Measurements from ENCODE around the gene TGIF2.
A peak's percentile ranks its signal among the peaks of the same experiment; 100 is the strongest.
"Not testable (repeated sequence)": the region's sequence is repeated elsewhere in the genome, so short reads cannot be mapped to it uniquely, and the experiment has no call there.

Gene TGIF2

DNA sequence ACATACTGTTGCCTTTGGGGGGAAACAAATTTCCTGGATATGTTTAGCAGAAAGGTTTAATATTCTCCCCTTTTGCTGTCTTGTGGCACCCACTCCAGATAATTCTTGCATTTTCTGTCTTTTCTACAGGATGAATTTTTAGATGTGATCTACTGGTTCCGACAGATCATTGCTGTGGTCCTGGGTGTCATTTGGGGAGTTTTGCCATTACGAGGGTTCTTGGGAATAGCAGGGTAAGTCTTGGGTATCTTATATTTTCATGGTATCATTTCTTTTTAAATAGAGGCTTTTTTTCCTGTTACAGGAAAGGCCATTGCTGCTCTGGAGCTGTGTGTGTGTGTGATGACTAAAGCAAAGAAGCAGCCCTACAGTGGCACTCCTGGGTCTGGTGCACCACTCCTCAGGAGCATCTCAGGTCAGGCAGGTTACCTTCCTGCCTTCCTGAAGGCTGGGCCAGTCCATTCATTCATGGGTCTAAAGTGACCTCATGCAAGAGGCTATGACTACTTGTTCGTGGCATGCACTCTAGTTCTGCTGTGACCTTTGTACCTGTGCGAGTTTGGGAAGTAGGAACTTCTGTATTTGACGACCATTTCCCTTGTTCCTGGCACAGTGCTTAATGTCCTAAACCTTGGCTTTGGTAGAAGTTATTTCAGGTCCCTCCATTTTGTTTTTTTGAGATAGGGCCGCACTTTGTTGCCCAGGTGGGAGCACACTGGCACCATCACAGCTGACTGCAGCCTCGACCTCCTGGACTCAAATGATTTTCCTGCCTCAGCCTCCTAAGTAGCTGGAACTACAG lies 34.4 kb downstream of the TGIF2 start:
- Histone ChIP-seq H3K4me2 (ENCODE audit: low read length) (peak overlapping the region; percentile 71), H3K9me3 (ENCODE audit: control insufficient read depth, insufficient read depth, low read length) (no peaks in the 10 kb centered on the region), H3K4me1 (ENCODE audit: control insufficient read depth, low read length) (peaks cover 23% of the 10 kb centered on the region), H3K79me2 (ENCODE audit: control insufficient read depth, low read length) (peaks cover 43% of the 10 kb centered on the region), H3F3A (ENCODE audit: control insufficient read depth, insufficient read depth) (peaks cover 12% of the 10 kb centered on the region), H3K36me3 (ENCODE audit: control insufficient read depth, low read length) (peaks cover 56% of the 10 kb centered on the region), H4K20me1 (ENCODE audit: control insufficient read depth, insufficient read depth, low read depth, low read length) (peaks cover 10% of the 10 kb centered on the region), H3K9me2 (replicated peaks; ENCODE audit: control insufficient read depth, low read length) (no peaks in the 10 kb centered on the region), H3K27ac (ENCODE audit: low read depth, low read length) (no peak overlapping the region), H3K4me3 (ENCODE audit: low read length) (peak overlapping the region; percentile 97), H3K27me3 (ENCODE audit: control insufficient read depth, low read length) (no peaks in the 10 kb centered on the region)
- TF ChIP-seq, protein P1, sequence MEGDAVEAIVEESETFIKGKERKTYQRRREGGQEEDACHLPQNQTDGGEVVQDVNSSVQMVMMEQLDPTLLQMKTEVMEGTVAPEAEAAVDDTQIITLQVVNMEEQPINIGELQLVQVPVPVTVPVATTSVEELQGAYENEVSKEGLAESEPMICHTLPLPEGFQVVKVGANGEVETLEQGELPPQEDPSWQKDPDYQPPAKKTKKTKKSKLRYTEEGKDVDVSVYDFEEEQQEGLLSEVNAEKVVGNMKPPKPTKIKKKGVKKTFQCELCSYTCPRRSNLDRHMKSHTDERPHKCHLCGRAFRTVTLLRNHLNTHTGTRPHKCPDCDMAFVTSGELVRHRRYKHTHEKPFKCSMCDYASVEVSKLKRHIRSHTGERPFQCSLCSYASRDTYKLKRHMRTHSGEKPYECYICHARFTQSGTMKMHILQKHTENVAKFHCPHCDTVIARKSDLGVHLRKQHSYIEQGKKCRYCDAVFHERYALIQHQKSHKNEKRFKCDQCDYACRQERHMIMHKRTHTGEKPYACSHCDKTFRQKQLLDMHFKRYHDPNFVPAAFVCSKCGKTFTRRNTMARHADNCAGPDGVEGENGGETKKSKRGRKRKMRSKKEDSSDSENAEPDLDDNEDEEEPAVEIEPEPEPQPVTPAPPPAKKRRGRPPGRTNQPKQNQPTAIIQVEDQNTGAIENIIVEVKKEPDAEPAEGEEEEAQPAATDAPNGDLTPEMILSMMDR (IDR thresholded peaks at IDR 0.05; ENCODE audit: low read depth, low read length, poor library complexity, severe bottlenecking), result no peak
- no peak for TF ChIP-seq EZH2phosphoT487 (IDR thresholded peaks at IDR 0.05; ENCODE audit: borderline replicate concordance, low read length)

DNA sequence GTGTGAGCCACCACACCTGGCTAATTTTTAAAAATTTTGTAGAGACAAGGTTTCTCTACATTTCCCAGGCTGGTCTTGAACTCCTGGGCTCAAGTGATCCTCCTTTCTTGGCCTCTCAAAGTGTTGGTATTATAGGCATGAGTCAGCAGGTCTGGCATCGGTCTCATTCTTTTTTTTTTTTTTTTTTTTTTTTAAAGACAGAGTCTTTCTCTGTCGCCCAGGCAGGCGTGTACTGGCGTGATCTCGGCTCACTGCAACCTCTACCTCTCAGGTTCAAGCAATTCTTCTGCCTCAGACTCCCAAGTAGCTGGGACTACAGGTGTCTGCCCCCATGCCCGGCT lies 35.0 kb downstream of the TGIF2 start:
- Histone ChIP-seq H4K20me1 (ENCODE audit: control insufficient read depth, insufficient read depth, low read depth, low read length) (peaks cover 10% of the 10 kb centered on the region), H3K79me2 (ENCODE audit: control insufficient read depth, low read length) (peaks cover 43% of the 10 kb centered on the region), H3K4me1 (ENCODE audit: control insufficient read depth, low read length) (peaks cover 23% of the 10 kb centered on the region), H3F3A (ENCODE audit: control insufficient read depth, insufficient read depth) (peaks cover 12% of the 10 kb centered on the region), H3K36me3 (ENCODE audit: control insufficient read depth, low read length) (peaks cover 62% of the 10 kb centered on the region)
- H3K4me2 ChIP-seq (ENCODE audit: low read length); H3K4me3 ChIP-seq (ENCODE audit: low read length); H3K9me2 ChIP-seq (replicated peaks; ENCODE audit: control insufficient read depth, low read length); H3K27me3 ChIP-seq (ENCODE audit: control insufficient read depth, low read length); H3K9me3 ChIP-seq (ENCODE audit: control insufficient read depth, insufficient read depth, low read length); H3K27ac ChIP-seq (ENCODE audit: low read depth, low read length): not testable (repeated sequence)

DNA sequence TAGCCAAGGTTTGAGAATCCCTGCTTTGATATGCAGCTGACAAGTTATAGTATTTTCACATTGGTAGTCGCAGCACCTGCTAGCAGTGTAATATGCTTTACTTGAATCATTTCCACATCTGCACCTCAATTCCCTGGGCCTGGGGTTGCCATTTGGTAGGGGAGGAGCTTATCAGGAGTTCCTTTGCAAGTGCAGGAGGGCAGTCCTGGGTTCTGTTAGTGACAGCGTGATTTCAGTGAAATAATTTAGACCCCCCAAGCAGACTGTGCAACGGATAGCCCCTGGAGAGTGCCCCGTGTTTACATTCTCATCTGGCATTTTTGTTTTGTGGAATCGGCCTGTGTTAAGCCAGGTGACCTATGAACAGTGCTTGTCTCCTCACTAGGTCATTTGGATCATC lies 38.2 kb downstream of the TGIF2 start:
- Histone ChIP-seq H3K9me2 (replicated peaks; ENCODE audit: control insufficient read depth, low read length) (no peaks in the 10 kb centered on the region), H4K20me1 (ENCODE audit: control insufficient read depth, insufficient read depth, low read depth, low read length) (peaks cover 3% of the 10 kb centered on the region; the same call in 1 of the 2 replicates), H3F3A (ENCODE audit: control insufficient read depth, insufficient read depth) (peaks cover 4% of the 10 kb centered on the region; the same call in 1 of the 2 replicates), H3K4me2 (ENCODE audit: low read length) (no peak overlapping the region), H3K9me3 (ENCODE audit: control insufficient read depth, insufficient read depth, low read length) (no peaks in the 10 kb centered on the region), H3K36me3 (ENCODE audit: control insufficient read depth, low read length) (peaks cover 73% of the 10 kb centered on the region), H3K4me1 (ENCODE audit: control insufficient read depth, low read length) (peaks cover 8% of the 10 kb centered on the region), H3K27me3 (ENCODE audit: control insufficient read depth, low read length) (no peaks in the 10 kb centered on the region), H3K79me2 (ENCODE audit: control insufficient read depth, low read length) (peaks cover 33% of the 10 kb centered on the region), H3K27ac (ENCODE audit: low read depth, low read length) (no peak overlapping the region), H3K4me3 (ENCODE audit: low read length) (no peak overlapping the region)
- TF ChIP-seq, protein P1 (IDR thresholded peaks at IDR 0.05; ENCODE audit: low read depth, low read length, poor library complexity, severe bottlenecking), result no peak
- TF ChIP-seq EZH2phosphoT487 (IDR thresholded peaks at IDR 0.05; ENCODE audit: borderline replicate concordance, low read length), result no peak

DNA sequence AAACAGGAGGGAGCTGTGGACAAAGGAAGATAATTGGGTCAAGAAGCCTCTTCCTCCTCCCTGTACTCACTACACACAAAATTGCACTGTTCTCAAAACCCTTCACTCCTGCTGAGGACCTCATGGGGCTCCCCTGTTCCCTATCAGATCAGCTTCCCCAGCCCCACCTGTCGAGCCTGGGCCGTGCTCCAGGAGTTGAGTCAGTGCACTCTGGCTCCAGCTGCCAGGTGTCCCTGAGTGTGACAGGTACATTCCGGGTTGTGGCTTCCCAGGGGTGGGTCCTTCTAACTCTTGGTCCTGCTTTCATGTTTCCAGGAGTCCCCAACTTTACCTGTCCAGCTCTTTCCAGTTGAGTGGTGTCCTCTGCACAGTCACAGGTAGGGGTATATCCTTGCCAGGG lies 40.6 kb downstream of the TGIF2 start:
- no peak overlapping the region for H3K4me3 ChIP-seq (ENCODE audit: low read length)
- no peaks in the 10 kb centered on the region for H3K9me2 ChIP-seq (replicated peaks; ENCODE audit: control insufficient read depth, low read length)
- H3K9me3 ChIP-seq (ENCODE audit: control insufficient read depth, insufficient read depth, low read length), result no peaks in the 10 kb centered on the region
- no peak for TF ChIP-seq EZH2phosphoT487 (IDR thresholded peaks at IDR 0.05; ENCODE audit: borderline replicate concordance, low read length)
- H3K27me3 ChIP-seq (ENCODE audit: control insufficient read depth, low read length), result no peaks in the 10 kb centered on the region
- H3K4me2 ChIP-seq (ENCODE audit: low read length), result no peak overlapping the region
- peaks cover 9% of the 10 kb centered on the region; the same call in 1 of the 2 replicates for H3K79me2 ChIP-seq (ENCODE audit: control insufficient read depth, low read length)
- no peaks in the 10 kb centered on the region for H4K20me1 ChIP-seq (ENCODE audit: control insufficient read depth, insufficient read depth, low read depth, low read length)
- no peak overlapping the region for H3K27ac ChIP-seq (ENCODE audit: low read depth, low read length)
- H3F3A ChIP-seq (ENCODE audit: control insufficient read depth, insufficient read depth), result peaks cover 4% of the 10 kb centered on the region; the same call in 1 of the 2 replicates
- H3K4me1 ChIP-seq (ENCODE audit: control insufficient read depth, low read length), result no peaks in the 10 kb centered on the region
- H3K36me3 ChIP-seq (ENCODE audit: control insufficient read depth, low read length), result peaks cover 57% of the 10 kb centered on the region
